Measurements from ENCODE around the gene EFHB.

Gene EFHB

GRCh38 chr3:19931180-19931692, 2.8 kb downstream of the EFHB start (continued):
- TF ChIP-seq ZNF311 (tag by site-specific recombination; IDR thresholded peaks at IDR 0.05; ENCODE audit: borderline replicate concordance) (no peak), ZNF48 (tag by site-specific recombination; IDR thresholded peaks at IDR 0.05) (no peak), ZNF354C (tag by site-specific recombination; IDR thresholded peaks at IDR 0.05; ENCODE audit: borderline replicate concordance, low read depth) (no peak), GLI4 (tag by site-specific recombination; IDR thresholded peaks at IDR 0.05) (no peak), ZNF146 (tag by site-specific recombination; IDR thresholded peaks at IDR 0.05) (no peak), WT1 (tag by site-specific recombination; IDR thresholded peaks at IDR 0.05) (no peak)
- TF ChIP-seq, protein P1, sequence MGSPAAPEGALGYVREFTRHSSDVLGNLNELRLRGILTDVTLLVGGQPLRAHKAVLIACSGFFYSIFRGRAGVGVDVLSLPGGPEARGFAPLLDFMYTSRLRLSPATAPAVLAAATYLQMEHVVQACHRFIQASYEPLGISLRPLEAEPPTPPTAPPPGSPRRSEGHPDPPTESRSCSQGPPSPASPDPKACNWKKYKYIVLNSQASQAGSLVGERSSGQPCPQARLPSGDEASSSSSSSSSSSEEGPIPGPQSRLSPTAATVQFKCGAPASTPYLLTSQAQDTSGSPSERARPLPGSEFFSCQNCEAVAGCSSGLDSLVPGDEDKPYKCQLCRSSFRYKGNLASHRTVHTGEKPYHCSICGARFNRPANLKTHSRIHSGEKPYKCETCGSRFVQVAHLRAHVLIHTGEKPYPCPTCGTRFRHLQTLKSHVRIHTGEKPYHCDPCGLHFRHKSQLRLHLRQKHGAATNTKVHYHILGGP (tag by site-specific recombination; IDR thresholded peaks at IDR 0.05), result no peak

- no peaks in the 10 kb centered on the region for H3K9me3 ChIP-seq (ENCODE audit: control insufficient read depth, insufficient read depth, low read depth, low read length)
- no peaks in the 10 kb centered on the region for H3K36me3 ChIP-seq (ENCODE audit: control insufficient read depth in 2 of 2, insufficient read depth in 1 of 2, low read length in 2 of 2)
- H3K27ac ChIP-seq (ENCODE audit: extremely low read depth, low read depth, low read length), result no peak overlapping the region
- POLR2A ChIA-PET, result no interaction called here
- H3K4me3 ChIP-seq (ENCODE audit: low read depth, low read length), result no peak overlapping the region
- TF ChIP-seq ZSCAN23 (tag by site-specific recombination; IDR thresholded peaks at IDR 0.05) (no peak), ZNF785 (tag by site-specific recombination; IDR thresholded peaks at IDR 0.05) (no peak), ZNF423 (tag by site-specific recombination; IDR thresholded peaks at IDR 0.05) (no peak), ZNF433 (tag by site-specific recombination; IDR thresholded peaks at IDR 0.05; ENCODE audit: low read depth) (no peak), ZBTB7A (tag by site-specific recombination; IDR thresholded peaks at IDR 0.05; ENCODE audit: low read depth) (no peak), KLF10 (tag by site-specific recombination; IDR thresholded peaks at IDR 0.05) (no peak), ZNF133 (tag by site-specific recombination; IDR thresholded peaks at IDR 0.05) (no peak), ZNF138 (tag by site-specific recombination; IDR thresholded peaks at IDR 0.05; ENCODE audit: borderline replicate concordance) (no peak), BCL11B (tag by site-specific recombination; IDR thresholded peaks at IDR 0.05; ENCODE audit: low read depth) (no peak)
- TF ChIP-seq, protein P2, sequence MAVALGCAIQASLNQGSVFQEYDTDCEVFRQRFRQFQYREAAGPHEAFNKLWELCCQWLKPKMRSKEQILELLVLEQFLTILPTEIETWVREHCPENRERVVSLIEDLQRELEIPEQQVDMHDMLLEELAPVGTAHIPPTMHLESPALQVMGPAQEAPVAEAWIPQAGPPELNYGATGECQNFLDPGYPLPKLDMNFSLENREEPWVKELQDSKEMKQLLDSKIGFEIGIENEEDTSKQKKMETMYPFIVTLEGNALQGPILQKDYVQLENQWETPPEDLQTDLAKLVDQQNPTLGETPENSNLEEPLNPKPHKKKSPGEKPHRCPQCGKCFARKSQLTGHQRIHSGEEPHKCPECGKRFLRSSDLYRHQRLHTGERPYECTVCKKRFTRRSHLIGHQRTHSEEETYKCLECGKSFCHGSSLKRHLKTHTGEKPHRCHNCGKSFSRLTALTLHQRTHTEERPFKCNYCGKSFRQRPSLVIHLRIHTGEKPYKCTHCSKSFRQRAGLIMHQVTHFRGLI (tag by site-specific recombination; IDR thresholded peaks at IDR 0.05), result no peak
- CTCF ChIA-PET, result no interaction called here
- no peaks in the 10 kb centered on the region for H3K4me1 ChIP-seq (ENCODE audit: control insufficient read depth, insufficient read depth, low read length)
These were observed 13.5 kb downstream of the EFHB start for GRCh38 chr3:19920401-19921080.

DNA sequence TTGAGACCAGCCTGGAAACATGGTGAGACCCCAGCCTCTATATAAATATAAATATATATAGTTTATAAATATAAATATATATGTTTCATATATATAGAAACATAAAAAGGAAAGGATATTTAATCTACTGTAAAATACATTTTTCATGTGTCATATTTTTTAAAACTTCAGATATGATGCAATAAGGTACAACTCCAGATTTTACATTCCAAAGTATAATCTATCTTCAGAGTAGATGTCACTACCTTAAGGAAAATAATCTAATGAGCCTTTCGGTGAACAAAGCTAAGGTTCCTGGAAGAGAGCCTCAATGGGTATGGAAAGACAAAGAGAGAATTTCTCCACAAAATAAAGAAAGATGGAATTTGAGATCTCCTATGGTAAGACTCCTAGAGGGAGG, 16.9 kb downstream of the EFHB start:
- Histone ChIP-seq H3K4me1 (ENCODE audit: control insufficient read depth, insufficient read depth, low read length) (no peaks in the 10 kb centered on the region), H3K27ac (ENCODE audit: extremely low read depth, low read depth, low read length) (no peak overlapping the region), H3K9me3 (ENCODE audit: control insufficient read depth, insufficient read depth, low read depth, low read length) (no peaks in the 10 kb centered on the region), H3K36me3 (ENCODE audit: control insufficient read depth in 2 of 2, insufficient read depth in 1 of 2, low read length in 2 of 2) (no peaks in the 10 kb centered on the region), H3K4me3 (ENCODE audit: low read depth, low read length) (no peak overlapping the region)
- POLR2A ChIA-PET, result no interaction called here
- CTCF ChIA-PET, result no interaction called here
- TF ChIP-seq, protein P3, sequence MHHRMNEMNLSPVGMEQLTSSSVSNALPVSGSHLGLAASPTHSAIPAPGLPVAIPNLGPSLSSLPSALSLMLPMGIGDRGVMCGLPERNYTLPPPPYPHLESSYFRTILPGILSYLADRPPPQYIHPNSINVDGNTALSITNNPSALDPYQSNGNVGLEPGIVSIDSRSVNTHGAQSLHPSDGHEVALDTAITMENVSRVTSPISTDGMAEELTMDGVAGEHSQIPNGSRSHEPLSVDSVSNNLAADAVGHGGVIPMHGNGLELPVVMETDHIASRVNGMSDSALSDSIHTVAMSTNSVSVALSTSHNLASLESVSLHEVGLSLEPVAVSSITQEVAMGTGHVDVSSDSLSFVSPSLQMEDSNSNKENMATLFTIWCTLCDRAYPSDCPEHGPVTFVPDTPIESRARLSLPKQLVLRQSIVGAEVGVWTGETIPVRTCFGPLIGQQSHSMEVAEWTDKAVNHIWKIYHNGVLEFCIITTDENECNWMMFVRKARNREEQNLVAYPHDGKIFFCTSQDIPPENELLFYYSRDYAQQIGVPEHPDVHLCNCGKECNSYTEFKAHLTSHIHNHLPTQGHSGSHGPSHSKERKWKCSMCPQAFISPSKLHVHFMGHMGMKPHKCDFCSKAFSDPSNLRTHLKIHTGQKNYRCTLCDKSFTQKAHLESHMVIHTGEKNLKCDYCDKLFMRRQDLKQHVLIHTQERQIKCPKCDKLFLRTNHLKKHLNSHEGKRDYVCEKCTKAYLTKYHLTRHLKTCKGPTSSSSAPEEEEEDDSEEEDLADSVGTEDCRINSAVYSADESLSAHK (tag by site-specific recombination; IDR thresholded peaks at IDR 0.05), result no peak
- no peak for TF ChIP-seq KLF10 (tag by site-specific recombination; IDR thresholded peaks at IDR 0.05)
- TF ChIP-seq, protein P4, sequence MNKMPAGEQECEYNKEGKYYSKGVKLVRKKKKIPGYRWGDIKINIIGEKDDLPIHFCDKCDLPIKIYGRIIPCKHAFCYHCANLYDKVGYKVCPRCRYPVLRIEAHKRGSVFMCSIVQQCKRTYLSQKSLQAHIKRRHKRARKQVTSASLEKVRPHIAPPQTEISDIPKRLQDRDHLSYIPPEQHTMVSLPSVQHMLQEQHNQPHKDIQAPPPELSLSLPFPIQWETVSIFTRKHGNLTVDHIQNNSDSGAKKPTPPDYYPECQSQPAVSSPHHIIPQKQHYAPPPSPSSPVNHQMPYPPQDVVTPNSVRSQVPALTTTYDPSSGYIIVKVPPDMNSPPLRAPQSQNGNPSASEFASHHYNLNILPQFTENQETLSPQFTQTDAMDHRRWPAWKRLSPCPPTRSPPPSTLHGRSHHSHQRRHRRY (tag by site-specific recombination; IDR thresholded peaks at IDR 0.05), result no peak
- no peak for TF ChIP-seq ZBTB7A (tag by site-specific recombination; IDR thresholded peaks at IDR 0.05; ENCODE audit: low read depth)
- TF ChIP-seq, protein P5, sequence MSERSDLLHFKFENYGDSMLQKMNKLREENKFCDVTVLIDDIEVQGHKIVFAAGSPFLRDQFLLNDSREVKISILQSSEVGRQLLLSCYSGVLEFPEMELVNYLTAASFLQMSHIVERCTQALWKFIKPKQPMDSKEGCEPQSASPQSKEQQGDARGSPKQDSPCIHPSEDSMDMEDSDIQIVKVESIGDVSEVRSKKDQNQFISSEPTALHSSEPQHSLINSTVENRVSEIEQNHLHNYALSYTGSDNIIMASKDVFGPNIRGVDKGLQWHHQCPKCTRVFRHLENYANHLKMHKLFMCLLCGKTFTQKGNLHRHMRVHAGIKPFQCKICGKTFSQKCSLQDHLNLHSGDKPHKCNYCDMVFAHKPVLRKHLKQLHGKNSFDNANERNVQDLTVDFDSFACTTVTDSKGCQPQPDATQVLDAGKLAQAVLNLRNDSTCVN (tag by site-specific recombination; optimal IDR thresholded peaks at IDR 0.05), result no peak
- TF ChIP-seq, protein P6, sequence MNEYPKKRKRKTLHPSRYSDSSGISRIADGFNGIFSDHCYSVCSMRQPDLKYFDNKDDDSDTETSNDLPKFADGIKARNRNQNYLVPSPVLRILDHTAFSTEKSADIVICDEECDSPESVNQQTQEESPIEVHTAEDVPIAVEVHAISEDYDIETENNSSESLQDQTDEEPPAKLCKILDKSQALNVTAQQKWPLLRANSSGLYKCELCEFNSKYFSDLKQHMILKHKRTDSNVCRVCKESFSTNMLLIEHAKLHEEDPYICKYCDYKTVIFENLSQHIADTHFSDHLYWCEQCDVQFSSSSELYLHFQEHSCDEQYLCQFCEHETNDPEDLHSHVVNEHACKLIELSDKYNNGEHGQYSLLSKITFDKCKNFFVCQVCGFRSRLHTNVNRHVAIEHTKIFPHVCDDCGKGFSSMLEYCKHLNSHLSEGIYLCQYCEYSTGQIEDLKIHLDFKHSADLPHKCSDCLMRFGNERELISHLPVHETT (tag by site-specific recombination; IDR thresholded peaks at IDR 0.05), result no peak
- TF ChIP-seq, protein P7, sequence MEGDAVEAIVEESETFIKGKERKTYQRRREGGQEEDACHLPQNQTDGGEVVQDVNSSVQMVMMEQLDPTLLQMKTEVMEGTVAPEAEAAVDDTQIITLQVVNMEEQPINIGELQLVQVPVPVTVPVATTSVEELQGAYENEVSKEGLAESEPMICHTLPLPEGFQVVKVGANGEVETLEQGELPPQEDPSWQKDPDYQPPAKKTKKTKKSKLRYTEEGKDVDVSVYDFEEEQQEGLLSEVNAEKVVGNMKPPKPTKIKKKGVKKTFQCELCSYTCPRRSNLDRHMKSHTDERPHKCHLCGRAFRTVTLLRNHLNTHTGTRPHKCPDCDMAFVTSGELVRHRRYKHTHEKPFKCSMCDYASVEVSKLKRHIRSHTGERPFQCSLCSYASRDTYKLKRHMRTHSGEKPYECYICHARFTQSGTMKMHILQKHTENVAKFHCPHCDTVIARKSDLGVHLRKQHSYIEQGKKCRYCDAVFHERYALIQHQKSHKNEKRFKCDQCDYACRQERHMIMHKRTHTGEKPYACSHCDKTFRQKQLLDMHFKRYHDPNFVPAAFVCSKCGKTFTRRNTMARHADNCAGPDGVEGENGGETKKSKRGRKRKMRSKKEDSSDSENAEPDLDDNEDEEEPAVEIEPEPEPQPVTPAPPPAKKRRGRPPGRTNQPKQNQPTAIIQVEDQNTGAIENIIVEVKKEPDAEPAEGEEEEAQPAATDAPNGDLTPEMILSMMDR (tag by site-specific recombination; IDR thresholded peaks at IDR 0.05), result no peak

Data from HEK293 (cell line).